Activated T-cell treated with anti-CD3 and anti-CD28 coated beads, Interleukin-2, amount 50 U/mL, for 72 hours (primary cell): Measurements from ENCODE around the gene RPL39L. TPM values are rescaled to one million over a fixed set of nuclear protein-coding genes. Genes with fewer than 3 reads are reported as not detected.

Source experiments
- ATAC-seq, 2 donors: fragments of 150-1000 bp; cut with Tn5 transposase; replicated peaks in 1 of 2; 2 replicates each; pipeline ENCODE4 v1.10.0; 2021; ENCODE audit warnings: moderate library complexity in 2 of 2, mild to moderate bottlenecking in 1 of 2
- DNase-seq, 2 donors: peaks; one replicate each; pipeline ENCODE4 v3.0.0; 2021 to 2022; ENCODE audit warnings: mixed read lengths in 1 of 2
- H3K27ac Mint-ChIP-seq: one replicate; pipeline ENCODE4 v1.8.0; 2022; ENCODE audit warnings: mild to moderate bottlenecking, moderate library complexity, mixed read lengths
- H3K27me3 Mint-ChIP-seq: one replicate; pipeline ENCODE4 v1.8.0; 2022; ENCODE audit warnings: low read depth, mixed read lengths
- H3K36me3 Mint-ChIP-seq, 2 donors: one replicate each; pipeline ENCODE4 v1.8.0; 2022; ENCODE audit warnings: mixed read lengths in 2 of 2, mild to moderate bottlenecking in 1 of 2; ENCODE audit not compliant: insufficient read depth in 2 of 2
- H3K4me1 Mint-ChIP-seq: one replicate; pipeline ENCODE4 v1.8.0; 2022; ENCODE audit warnings: low read depth, mixed read lengths
- H3K4me3 Mint-ChIP-seq, 2 donors: one replicate each; pipeline ENCODE4 v1.8.0; 2022; ENCODE audit warnings: mild to moderate bottlenecking in 2 of 2, mixed read lengths in 2 of 2, moderate library complexity in 2 of 2
- H3K9me3 Mint-ChIP-seq, 2 donors: one replicate each; pipeline ENCODE4 v1.8.0; 2022; ENCODE audit warnings: mixed read lengths in 2 of 2
- total RNA-seq, 2 donors: library from RNA; stranded (reverse); gene quantifications; one replicate each; pipeline ENCODE4 v1.2.3, GENCODE V29; 2022

Gene RPL39L
- total RNA-seq, 2 donors from 2014 or later: 32.0 to 35.9 TPM

GRCh38 chr3:187103251-187103650 lies 36.0 kb downstream of the RPL39L start:
- ATAC-seq (no peak), DNase-seq (no peak)
- Mint-ChIP-seq H3K9me3 (peaks cover 0 to 2% of the 10 kb centered on the region in 2 donors), H3K36me3 (peaks cover 0 to 1% of the 10 kb centered on the region in 2 donors), H3K27ac (no peak overlapping the region), H3K4me1 (peaks cover 29% of the 10 kb centered on the region), H3K27me3 (no peaks in the 10 kb centered on the region), H3K4me3 (no peak overlapping the region)

- Mint-ChIP-seq H3K36me3 (peaks cover 0 to 1% of the 10 kb centered on the region in 2 donors), H3K27ac (peak overlapping the region; percentile 56), H3K4me3 (peak overlapping the region; percentile 47 to 48), H3K9me3 (peaks cover 0 to 4% of the 10 kb centered on the region in 2 donors), H3K27me3 (no peaks in the 10 kb centered on the region), H3K4me1 (peaks cover 29% of the 10 kb centered on the region)
- DNase-seq (no peak), ATAC-seq (no peak)
These were observed 37.1 kb downstream of the RPL39L start for GRCh38 chr3:187102073-187102634.

DNA sequence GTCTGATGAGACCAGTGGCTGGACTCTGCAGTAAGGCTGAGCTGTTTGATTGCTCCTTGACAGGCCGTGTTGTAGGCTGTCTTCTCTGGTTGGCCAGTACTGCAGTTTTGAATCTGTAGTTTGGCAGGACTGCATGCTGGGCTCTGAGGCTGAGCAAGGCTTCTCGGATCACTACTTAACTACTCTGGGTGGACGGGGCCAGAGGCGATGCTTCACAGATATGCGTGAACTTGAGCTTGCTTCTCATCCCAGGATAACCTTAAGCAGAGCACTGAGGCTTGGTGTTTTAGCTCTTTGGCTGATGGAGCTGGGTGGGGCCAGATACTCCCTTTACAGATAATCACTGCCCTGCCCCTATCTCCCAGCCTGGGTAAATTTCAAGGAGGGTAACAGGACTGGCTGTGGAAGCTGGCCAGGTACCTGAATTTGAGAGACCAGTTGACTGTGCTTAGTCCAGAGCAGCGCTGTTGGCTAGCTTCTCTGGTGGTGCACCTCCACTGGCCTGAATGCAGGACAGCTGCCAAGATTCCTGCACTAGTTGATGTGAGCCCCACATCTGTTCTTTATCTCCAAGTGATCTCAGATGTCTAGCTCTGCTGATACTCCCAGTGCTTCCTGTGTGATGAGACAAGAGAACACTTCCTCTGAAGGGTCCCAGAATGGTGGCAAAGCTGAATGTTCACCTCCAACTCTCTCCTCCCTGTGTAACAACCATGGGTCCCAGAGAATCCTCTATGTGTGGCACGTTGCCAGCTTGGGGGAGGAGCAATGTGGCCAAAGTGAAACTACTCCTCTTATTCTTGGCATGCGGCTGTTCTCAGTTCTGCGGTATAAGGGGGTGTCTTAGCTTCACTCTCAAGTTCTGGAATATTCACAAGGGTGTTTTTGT lies 37.9 kb downstream of the RPL39L start:
- Mint-ChIP-seq H3K4me1 (peaks cover 29% of the 10 kb centered on the region), H3K4me3 (peak overlapping the region; percentile 47 to 48), H3K36me3 (peaks cover 0 to 1% of the 10 kb centered on the region in 2 donors), H3K9me3 (peaks cover 0 to 4% of the 10 kb centered on the region in 2 donors), H3K27ac (peak overlapping the region; percentile 47), H3K27me3 (no peaks in the 10 kb centered on the region)
- DNase-seq (peak; percentile 47 to 49), ATAC-seq (peak; percentile 63 to 68)

DNA sequence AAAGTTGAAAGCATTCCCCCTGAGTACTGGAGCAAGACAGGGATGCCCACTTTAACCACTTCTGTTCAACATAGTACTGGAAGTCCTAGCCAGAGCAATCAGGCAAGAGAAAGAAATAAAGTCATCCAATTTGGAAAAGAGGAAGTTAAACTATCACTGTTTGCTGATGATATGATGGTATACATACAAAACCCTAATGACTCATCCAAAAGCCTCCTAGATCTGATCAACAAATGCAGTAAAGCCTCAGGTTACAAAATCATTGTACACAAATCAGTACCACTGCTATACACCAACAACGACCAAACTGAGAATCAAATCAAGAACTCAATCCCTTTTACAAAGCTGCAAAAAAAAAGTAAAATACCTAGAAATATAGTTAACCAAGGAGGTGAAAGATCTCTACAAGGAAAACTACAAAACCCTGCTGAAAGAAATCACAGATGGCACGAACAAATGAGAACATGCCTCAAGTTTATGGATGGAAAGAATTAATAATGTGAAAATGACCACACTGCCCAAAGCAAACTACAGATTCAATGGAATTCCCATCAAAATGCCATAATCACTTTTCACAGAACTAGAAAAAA lies 40.3 kb downstream of the RPL39L start:
- Mint-ChIP-seq H3K4me3 (no peak overlapping the region), H3K27me3 (no peaks in the 10 kb centered on the region), H3K9me3 (peaks cover 0 to 4% of the 10 kb centered on the region in 2 donors), H3K27ac (no peak overlapping the region), H3K4me1 (peaks cover 29% of the 10 kb centered on the region), H3K36me3 (peaks cover 2 to 8% of the 10 kb centered on the region in 2 donors)
- ATAC-seq (peak; percentile 40 to 73), DNase-seq (no peak)

- Mint-ChIP-seq H3K27ac (no peak overlapping the region), H3K36me3 (peaks cover 9 to 18% of the 10 kb centered on the region in 2 donors), H3K27me3 (no peaks in the 10 kb centered on the region), H3K9me3 (peaks cover 7 to 14% of the 10 kb centered on the region in 2 donors), H3K4me3 (no peak overlapping the region), H3K4me1 (no peaks in the 10 kb centered on the region)
- ATAC-seq (no peak), DNase-seq (no peak)
These were observed 46.0 kb downstream of the RPL39L start for GRCh38 chr3:187093320-187093719.

- no peak for DNase-seq
- Mint-ChIP-seq H3K4me1 (peaks cover 9% of the 10 kb centered on the region), H3K4me3 (no peak overlapping the region), H3K27me3 (no peaks in the 10 kb centered on the region), H3K36me3 (peaks cover 9 to 19% of the 10 kb centered on the region in 2 donors), H3K9me3 (peaks cover 10 to 12% of the 10 kb centered on the region in 2 donors), H3K27ac (peak overlapping the region; percentile 16)
- ATAC-seq: no peak
These were observed 50.6 kb downstream of the RPL39L start for GRCh38 chr3:187088701-187089100.

DNA sequence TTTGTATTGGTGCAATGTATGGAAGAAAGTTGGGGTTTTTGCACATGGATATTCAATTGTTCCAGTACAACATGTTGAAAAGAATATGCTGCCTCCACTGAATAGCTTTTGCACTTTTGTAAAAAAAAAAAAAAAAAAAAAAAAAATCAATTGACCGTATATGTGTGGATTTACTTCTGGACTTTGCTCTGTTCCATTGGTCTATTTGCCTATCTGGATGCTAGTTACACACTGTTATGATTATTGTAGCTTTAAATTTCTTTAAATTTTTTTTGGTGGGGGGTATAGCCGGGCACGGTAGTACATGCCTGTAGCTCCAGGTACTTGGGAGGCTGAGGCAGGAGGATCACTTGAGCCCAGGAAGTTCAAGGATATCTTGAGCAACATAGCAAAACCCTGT lies 52.5 kb downstream of the RPL39L start:
- Mint-ChIP-seq H3K36me3 (peaks cover 9 to 15% of the 10 kb centered on the region in 2 donors), H3K4me3 (no peak overlapping the region), H3K27ac (no peak overlapping the region), H3K27me3 (no peaks in the 10 kb centered on the region), H3K4me1 (peaks cover 9% of the 10 kb centered on the region), H3K9me3 (peaks cover 10% of the 10 kb centered on the region in 2 donors)
- DNase-seq (no peak), ATAC-seq (no peak)

DNA sequence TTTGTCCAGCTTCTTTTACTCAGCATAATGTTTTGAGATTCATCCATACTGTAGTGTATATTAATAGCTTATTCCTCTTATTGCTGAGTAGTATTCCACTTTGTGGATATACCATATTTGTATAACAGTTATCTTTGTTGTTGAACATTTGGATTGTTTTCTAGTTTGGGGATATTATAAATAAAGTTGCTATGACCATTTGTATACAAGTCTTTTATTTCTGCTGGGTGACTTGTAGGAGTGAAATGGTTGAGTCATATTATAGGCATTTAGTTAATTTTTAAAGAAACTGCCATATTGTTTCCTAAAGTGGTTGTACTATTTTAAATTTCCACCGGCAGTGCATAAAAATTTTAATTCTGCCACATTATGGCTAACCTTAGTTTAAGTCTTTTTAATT lies 53.4 kb downstream of the RPL39L start:
- Mint-ChIP-seq H3K27ac (no peak overlapping the region), H3K27me3 (no peaks in the 10 kb centered on the region), H3K4me1 (peaks cover 9% of the 10 kb centered on the region), H3K9me3 (peaks cover 6 to 10% of the 10 kb centered on the region in 2 donors), H3K4me3 (no peak overlapping the region), H3K36me3 (peaks cover 9 to 16% of the 10 kb centered on the region in 2 donors)
- ATAC-seq (no peak), DNase-seq (no peak)

- DNase-seq (no peak), ATAC-seq (peak in 1 of 2 donors; percentile 43)
- peaks cover 9 to 18% of the 10 kb centered on the region in 2 donors for H3K36me3 Mint-ChIP-seq
- H3K9me3 Mint-ChIP-seq: peaks cover 6 to 10% of the 10 kb centered on the region in 2 donors
- peaks cover 9% of the 10 kb centered on the region for H3K4me1 Mint-ChIP-seq
- H3K27ac Mint-ChIP-seq: no peak overlapping the region
- H3K4me3 Mint-ChIP-seq: no peak overlapping the region
- no peaks in the 10 kb centered on the region for H3K27me3 Mint-ChIP-seq
These were observed 54.2 kb downstream of the RPL39L start for GRCh38 chr3:187085021-187085666.

DNA sequence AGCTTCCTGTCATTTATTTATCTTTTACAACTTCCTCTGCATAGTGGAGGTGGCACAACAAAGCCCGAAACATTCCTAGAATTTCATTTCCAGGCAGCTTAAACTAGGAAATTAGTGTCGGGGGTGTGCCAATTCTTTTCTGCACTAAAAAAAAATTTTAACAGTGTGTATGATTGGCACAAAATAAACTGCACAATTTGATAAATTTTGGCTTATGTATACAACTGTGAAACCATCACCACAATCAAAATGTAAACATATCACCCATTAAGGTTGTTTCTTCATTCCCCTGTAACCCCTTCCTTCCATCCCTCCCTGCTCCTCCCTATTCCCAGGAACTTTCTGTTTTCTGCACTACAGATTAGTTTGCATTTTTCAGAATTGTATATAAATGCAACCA lies 54.7 kb downstream of the RPL39L start:
- H3K27ac Mint-ChIP-seq: no peak overlapping the region
- DNase-seq: no peak
- H3K4me3 Mint-ChIP-seq: no peak overlapping the region
- peaks cover 9% of the 10 kb centered on the region for H3K4me1 Mint-ChIP-seq
- H3K36me3 Mint-ChIP-seq: peaks cover 9 to 18% of the 10 kb centered on the region in 2 donors
- H3K9me3 Mint-ChIP-seq: peaks cover 6 to 10% of the 10 kb centered on the region in 2 donors
- no peaks in the 10 kb centered on the region for H3K27me3 Mint-ChIP-seq
- ATAC-seq: no peak

DNA sequence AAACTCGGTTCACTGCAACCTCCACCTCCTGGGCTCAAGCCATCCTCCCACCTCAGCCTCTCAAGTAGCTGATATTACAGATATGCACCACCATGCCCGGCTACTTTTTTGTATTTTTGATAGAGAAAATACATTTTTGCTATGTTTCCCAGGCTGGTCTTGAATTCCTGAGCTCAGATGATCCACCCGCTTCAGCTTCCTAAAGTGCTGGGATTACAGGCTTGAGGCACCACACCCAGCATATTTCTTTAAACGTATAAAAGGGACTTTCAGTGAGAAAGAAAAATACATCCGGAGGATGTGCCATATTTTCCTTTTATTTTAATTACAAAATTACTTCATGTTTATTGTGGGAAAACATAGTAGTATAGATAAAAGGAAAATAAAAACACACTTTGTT lies 55.2 kb downstream of the RPL39L start:
- Mint-ChIP-seq H3K27ac (no peak overlapping the region), H3K27me3 (no peaks in the 10 kb centered on the region), H3K9me3 (peaks cover 6 to 9% of the 10 kb centered on the region in 2 donors), H3K36me3 (peaks cover 9 to 17% of the 10 kb centered on the region in 2 donors), H3K4me3 (no peak overlapping the region), H3K4me1 (peaks cover 9% of the 10 kb centered on the region)
- ATAC-seq (no peak), DNase-seq (no peak)

- Mint-ChIP-seq H3K36me3 (peaks cover 4 to 10% of the 10 kb centered on the region in 2 donors), H3K27ac (no peak overlapping the region), H3K9me3 (peaks cover 0 to 2% of the 10 kb centered on the region in 2 donors), H3K27me3 (no peaks in the 10 kb centered on the region), H3K4me1 (peaks cover 9% of the 10 kb centered on the region), H3K4me3 (no peak overlapping the region)
- DNase-seq (no peak), ATAC-seq (no peak)
These were observed 56.4 kb downstream of the RPL39L start for GRCh38 chr3:187082758-187083375.
